HG02642 (cell line): ENCODE measurements around the gene FMC1.
"Not testable (repeated sequence)": the region's sequence is repeated elsewhere in the genome, so short reads cannot be mapped to it uniquely, and the experiment has no call there.

Experiments
- ATAC-seq: cut with Tn5 transposase; IDR thresholded peaks from one replicate; pipeline ENCODE4 v1.9.1; 2021; ENCODE audit warnings: mild to moderate bottlenecking; ENCODE audit not compliant: unreplicated experiment, poor library complexity

FMC1 gene

DNA sequence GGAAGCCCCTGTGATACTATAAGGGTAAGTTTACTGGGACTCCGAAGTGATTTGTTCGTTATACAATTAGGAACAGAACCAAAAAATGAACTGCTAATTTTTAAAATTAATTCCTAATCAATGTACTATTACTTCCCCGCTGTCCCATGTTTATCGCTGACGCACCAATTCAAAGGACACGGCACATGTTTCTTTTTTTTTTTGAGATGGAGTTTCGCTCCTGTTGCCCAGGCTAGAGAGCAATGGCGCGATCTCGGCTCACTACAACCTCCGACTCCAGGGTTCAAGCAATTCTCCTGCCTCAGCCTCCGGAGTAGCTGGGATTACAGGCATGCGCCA is 1.5 kb upstream of the FMC1 start:
- no peak for ATAC-seq

- peak; percentile 84 for ATAC-seq
Measured at GRCh38 chr7:139340037-139340807, 915 bp upstream of the FMC1 start.

- no peak for ATAC-seq
Measured at GRCh38 chr7:139340808-139341057, 404 bp upstream of the FMC1 start.

DNA sequence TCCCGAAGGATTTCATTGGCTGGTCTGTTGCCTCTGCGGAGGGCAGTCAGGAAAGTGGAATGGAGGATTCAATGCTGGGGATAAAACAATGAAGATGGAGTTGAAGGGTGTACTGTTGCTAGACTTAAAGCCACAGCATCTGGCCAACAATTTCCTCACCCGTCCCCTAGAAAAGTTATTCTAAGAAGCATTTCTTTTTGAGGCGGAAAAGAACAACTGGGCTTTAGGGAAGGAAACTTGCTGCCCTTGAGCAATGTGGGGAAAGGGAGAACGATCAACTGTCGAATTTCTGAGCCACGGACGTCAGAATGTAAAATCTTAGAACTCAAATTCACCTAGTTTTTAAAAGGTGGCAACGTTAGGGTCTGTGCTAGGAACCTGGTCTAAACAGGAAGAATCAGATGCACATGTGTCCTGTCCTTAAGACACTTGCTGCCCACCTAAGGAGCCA is 664 bp downstream of the FMC1 start:
- ATAC-seq = no peak

GRCh38 chr7:139345042-139345441 is 3.9 kb downstream of the FMC1 start:
- no peak for ATAC-seq

- ATAC-seq = no peak
Measured at GRCh38 chr7:139351027-139351426, 9.9 kb downstream of the FMC1 start.

- no peak for ATAC-seq
Measured at GRCh38 chr7:139354729-139355128, 13.6 kb downstream of the FMC1 start.

- no peak for ATAC-seq
Measured at GRCh38 chr7:139355320-139355719, 14.2 kb downstream of the FMC1 start.

DNA sequence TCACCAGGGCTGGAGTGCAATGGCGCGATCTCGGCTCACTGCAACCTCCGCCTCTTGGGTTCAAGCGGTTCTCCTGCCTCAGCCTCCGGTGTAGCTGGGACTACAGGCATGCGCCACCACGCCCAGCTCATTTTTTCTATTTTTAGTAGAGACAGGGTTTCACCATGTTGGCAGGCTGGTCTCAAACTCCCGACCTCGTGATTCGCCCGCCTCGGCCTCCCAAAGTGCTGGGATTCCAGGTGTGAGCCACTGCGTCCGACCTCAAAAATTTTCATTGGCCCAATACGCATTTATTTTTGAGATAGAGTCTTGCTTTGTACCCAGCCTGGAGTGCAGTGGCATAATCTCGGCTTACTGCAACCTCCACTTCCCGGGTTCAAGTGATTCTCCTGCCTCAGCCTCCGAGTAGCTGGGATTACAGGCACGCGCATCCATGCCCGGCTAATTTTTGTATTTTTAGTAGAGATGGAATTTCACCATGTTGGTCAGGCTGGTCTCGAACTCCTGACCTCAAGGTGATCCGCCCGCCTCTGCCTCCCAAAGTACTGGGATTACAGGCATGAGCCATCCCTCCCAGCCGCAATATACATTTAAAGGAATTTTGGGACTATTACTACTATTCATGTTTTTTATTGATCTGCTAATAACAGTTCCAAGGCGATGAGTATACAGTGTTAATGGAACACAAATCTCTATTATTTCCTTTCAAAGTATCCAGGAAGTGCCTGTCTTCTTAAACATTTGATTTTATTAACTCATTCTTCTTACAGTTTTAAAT is 16.8 kb downstream of the FMC1 start:
- not testable (repeated sequence) for ATAC-seq

DNA sequence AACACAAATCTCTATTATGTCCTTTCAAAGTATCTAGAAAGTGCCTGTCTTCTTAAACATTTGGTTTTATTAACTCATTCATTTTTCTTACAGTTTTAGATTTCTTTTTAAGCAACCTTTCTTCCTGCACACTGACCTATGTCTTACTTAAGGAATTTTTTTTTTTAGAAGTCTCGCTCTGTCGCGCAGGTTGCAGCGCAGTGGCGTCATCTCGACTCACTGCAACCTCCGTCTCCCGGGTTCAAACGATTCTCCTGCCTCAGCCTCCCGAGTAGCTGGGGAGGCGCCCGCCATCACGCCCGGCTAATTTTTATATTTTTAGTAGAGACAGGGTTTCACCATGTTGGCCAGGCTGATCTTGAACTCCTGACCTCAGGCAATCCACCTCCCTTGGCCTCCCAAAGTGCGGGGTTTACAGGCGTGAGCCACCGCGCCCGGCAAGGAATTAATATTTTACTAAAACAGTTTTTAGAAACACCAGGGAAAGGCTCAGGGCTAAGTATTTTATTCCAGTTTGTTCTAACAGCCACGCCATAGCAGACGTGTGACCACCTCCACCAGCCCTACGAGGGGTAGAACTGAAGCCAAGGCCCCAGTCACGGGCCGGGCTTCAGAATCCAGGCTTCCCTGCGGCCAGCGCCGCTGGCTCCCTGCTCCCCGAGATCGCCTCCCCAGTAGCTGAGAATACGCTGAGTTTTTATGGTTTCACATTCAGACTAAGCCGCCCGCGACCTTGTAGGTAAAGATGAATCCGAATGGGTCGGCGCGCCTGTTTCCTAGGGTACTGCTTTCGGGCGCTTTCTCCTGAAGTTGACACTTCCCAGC is 17.6 kb downstream of the FMC1 start:
- peak; percentile 22 for ATAC-seq

GRCh38 chr7:139359366-139360209 is 18.5 kb downstream of the FMC1 start, which contains the start of gene LUC7L2:
Gene LUC7L2, plus strand, starts transcription at chr7:139359894. Its CDS starts 368 bp downstream, at chr7:139360262.
- ATAC-seq = peak; percentile 74

DNA sequence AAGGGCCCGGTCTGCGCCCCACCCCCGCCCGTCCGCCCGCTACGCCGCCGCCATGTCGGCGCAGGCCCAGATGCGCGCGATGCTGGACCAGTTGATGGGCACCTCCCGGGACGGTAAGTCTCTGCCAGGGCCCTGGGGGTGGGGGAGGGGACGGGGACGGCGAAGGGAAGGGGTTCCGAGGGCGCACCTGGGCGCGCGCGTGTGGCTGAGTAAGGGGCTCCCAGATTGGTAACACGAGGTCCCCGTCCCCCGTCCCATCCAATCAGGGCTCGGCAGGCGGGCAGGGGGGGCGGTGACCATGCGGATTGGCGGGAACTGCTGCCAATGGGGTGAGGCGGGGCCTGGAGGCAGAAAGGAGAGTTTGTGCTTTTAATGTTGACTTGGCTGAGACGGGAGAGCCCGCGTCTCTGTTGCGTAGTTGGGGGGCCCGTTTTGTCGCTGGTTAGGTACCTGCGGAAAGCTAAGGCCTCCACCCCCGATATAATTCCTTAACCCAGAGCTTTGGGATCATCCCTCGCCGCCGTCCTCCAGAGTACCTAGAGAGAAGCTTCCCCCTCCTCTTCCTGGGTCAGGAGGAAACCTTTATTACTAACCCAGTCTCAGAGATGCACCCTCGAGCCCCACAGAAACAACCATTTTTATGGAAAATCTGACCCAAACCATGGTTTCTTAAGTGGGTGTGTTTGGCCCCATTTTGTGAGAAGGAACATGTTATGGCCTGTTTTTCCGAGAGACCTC is 19.2 kb downstream of the FMC1 start:
- ATAC-seq = peak; percentile 77

- ATAC-seq = no peak
Measured at GRCh38 chr7:139360948-139361307, 19.8 kb downstream of the FMC1 start.

DNA sequence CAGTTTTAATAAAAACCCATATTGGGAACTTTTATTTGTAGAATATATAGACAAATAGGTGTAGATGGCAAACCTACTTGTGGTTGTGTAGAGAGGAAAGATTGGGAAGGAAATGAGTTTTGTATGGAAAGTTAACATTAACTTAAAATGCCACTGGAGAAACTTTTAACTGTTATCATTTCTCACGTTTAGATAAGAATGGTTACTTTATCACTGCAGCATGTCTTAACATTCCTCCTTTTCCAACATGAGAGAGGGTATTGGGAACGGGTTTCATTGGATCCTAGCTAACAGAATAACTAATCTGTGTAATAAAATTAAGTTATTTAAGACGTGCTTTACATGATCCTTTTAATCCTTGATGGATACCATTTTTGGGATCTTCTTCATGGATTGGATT is 20.4 kb downstream of the FMC1 start:
- ATAC-seq = no peak

- no peak for ATAC-seq
Measured at GRCh38 chr7:139362302-139362701, 21.2 kb downstream of the FMC1 start.

- no peak for ATAC-seq
Measured at GRCh38 chr7:139362981-139363380, 21.8 kb downstream of the FMC1 start.

- no peak for ATAC-seq
Measured at GRCh38 chr7:139365336-139365735, 24.2 kb downstream of the FMC1 start.

GRCh38 chr7:139366400-139366799 is 25.3 kb downstream of the FMC1 start:
- no peak for ATAC-seq

DNA sequence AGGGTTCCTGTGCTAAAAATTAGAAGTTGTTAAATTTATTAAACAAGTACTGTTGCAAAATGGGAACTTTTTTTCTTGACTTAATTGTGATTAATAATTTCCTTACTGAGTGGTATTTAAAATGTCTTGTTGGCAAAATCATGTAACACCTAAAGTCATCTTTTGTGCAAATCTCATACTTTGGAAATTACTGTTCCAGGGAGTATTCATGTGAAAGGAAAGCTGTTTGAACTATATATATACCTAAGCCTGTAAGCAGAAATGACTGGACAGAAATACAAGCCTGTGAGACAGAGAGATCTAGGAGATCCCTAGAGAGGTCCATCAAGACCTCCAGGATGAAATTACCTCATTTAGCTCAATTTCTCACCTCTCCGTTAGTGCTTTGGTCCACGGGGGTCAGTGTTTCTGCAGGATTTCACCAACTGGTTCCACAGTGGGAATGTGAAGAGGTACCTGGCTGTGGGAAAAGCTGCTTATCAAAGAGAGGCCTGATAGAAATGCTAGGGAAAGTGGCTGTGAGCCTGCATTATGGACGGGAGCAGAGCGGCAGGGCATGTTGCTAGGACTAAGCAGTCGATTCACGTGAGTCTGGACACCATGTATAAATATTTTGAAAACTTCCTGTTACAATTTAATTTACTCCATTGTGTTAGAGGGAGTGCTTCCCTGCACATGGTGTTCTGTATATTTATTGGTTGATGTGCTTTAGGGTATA is 26.5 kb downstream of the FMC1 start:
- no peak for ATAC-seq
